HG02678 (cell line): ENCODE results near the gene THAP11.

ENCODE experiments used
- ATAC-seq: cut with Tn5 transposase; IDR thresholded peaks from one replicate; pipeline ENCODE4 v1.9.1; 2021; ENCODE audit warnings: mild to moderate bottlenecking, moderate library complexity; ENCODE audit not compliant: unreplicated experiment

The THAP11 gene

GRCh38 chr16:67881621-67882161 is 39.6 kb downstream of the THAP11 start:
- no peak for ATAC-seq

GRCh38 chr16:67882374-67883145 is 40.4 kb downstream of the THAP11 start:
- ATAC-seq, result no peak

- no peak for ATAC-seq
Measured at GRCh38 chr16:67883146-67883871, 41.2 kb downstream of the THAP11 start.

GRCh38 chr16:67883872-67884261 is 41.7 kb downstream of the THAP11 start:
- no peak for ATAC-seq

- no peak for ATAC-seq
Measured at GRCh38 chr16:67884684-67885083, 42.6 kb downstream of the THAP11 start, which contains the start of gene NRN1L. NRN1L (plus strand) TSS chr16:67884885; CDS start chr16:67884904, 19 bp downstream.

GRCh38 chr16:67885545-67885944 is 43.4 kb downstream of the THAP11 start:
- ATAC-seq, result no peak

GRCh38 chr16:67885976-67886375 is 43.9 kb downstream of the THAP11 start:
- no peak for ATAC-seq

- no peak for ATAC-seq
Measured at GRCh38 chr16:67886387-67886786, 44.3 kb downstream of the THAP11 start.

GRCh38 chr16:67888331-67888730 is 46.2 kb downstream of the THAP11 start:
- ATAC-seq, result no peak

GRCh38 chr16:67892375-67892774 is 50.3 kb downstream of the THAP11 start:
- ATAC-seq, result no peak

GRCh38 chr16:67892899-67893742 is 51.0 kb downstream of the THAP11 start, which contains the start of gene PSKH1:
PSKH1 (plus strand) TSS chr16:67893254; CDS start chr16:67908750, 15,496 bp downstream.
- ATAC-seq, result peak; percentile 91
